ENCODE results near the gene DAB1.

Gene DAB1

DNA sequence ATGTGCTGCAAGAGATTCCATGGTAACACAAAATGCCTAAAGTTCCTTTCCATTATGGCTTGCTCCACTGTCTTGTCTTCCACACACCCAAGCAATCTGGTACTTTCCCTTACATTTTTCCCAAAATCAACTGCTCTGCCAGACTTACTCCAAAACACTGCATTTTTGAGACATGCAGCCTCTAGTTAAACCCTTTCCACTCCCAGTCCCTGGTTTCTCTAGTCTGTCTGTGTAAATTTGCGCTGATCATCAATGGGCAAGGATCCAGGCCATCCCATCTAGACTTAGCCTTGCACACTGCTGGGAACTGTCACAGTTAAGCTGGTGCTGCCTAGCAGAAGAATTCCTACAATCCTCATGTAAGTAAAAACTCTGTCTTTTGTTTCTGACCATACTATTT, 47.8 kb downstream of the DAB1 start:
- no peaks in the 10 kb centered on the region for H3K4me1 ChIP-seq (ENCODE audit: insufficient read depth, low read length, severe bottlenecking)

GRCh38 chr1:57369889-57370288, 54.0 kb downstream of the DAB1 start:
- Histone ChIP-seq H3K27me3 (ENCODE audit: insufficient read depth, low read length) (no peaks in the 10 kb centered on the region), H3K4me2 (ENCODE audit: low read length) (no peak overlapping the region), H4K20me1 (ENCODE audit: insufficient read depth, low read length) (no peaks in the 10 kb centered on the region), H3K9me3 (ENCODE audit: low read length) (no peaks in the 10 kb centered on the region), H3K9me2 (ENCODE audit: low read depth, low read length) (no peaks in the 10 kb centered on the region), H3K79me2 (ENCODE audit: insufficient read depth, low read length) (no peaks in the 10 kb centered on the region), H3K4me1 (ENCODE audit: insufficient read depth, low read length, severe bottlenecking) (no peaks in the 10 kb centered on the region), H3K9ac (ENCODE audit: low read length) (no peak overlapping the region), H3F3A (ENCODE audit: insufficient read depth, low read length) (no peaks in the 10 kb centered on the region), H3K36me3 (ENCODE audit: insufficient read depth, low read length) (no peaks in the 10 kb centered on the region), H3K4me3 (ENCODE audit: low read depth, low read length, poor library complexity, severe bottlenecking) (no peak overlapping the region), H3K27ac (ENCODE audit: low read depth, low read length, poor library complexity, severe bottlenecking) (no peak overlapping the region), H2AFZ (ENCODE audit: low read length) (no peak overlapping the region)
- TF ChIP-seq, protein P1, sequence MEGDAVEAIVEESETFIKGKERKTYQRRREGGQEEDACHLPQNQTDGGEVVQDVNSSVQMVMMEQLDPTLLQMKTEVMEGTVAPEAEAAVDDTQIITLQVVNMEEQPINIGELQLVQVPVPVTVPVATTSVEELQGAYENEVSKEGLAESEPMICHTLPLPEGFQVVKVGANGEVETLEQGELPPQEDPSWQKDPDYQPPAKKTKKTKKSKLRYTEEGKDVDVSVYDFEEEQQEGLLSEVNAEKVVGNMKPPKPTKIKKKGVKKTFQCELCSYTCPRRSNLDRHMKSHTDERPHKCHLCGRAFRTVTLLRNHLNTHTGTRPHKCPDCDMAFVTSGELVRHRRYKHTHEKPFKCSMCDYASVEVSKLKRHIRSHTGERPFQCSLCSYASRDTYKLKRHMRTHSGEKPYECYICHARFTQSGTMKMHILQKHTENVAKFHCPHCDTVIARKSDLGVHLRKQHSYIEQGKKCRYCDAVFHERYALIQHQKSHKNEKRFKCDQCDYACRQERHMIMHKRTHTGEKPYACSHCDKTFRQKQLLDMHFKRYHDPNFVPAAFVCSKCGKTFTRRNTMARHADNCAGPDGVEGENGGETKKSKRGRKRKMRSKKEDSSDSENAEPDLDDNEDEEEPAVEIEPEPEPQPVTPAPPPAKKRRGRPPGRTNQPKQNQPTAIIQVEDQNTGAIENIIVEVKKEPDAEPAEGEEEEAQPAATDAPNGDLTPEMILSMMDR (IDR thresholded peaks at IDR 0.05; ENCODE audit: low read length): no peak
- TF ChIP-seq EZH2 (IDR thresholded peaks at IDR 0.05; ENCODE audit: borderline replicate concordance, low read length): no peak

More for the DNA sequence above, 47.8 kb downstream of the DAB1 start:
- Histone ChIP-seq H3K4me2 (ENCODE audit: low read length) (no peak overlapping the region), H4K20me1 (ENCODE audit: insufficient read depth, low read length) (no peaks in the 10 kb centered on the region), H3K9me2 (ENCODE audit: low read depth, low read length) (no peaks in the 10 kb centered on the region), H3K4me3 (ENCODE audit: low read depth, low read length, poor library complexity, severe bottlenecking) (no peak overlapping the region), H3K9ac (ENCODE audit: low read length) (no peak overlapping the region), H3K27ac (ENCODE audit: low read depth, low read length, poor library complexity, severe bottlenecking) (no peak overlapping the region), H3K36me3 (ENCODE audit: insufficient read depth, low read length) (no peaks in the 10 kb centered on the region), H3K79me2 (ENCODE audit: insufficient read depth, low read length) (no peaks in the 10 kb centered on the region), H2AFZ (ENCODE audit: low read length) (no peak overlapping the region), H3F3A (ENCODE audit: insufficient read depth, low read length) (no peaks in the 10 kb centered on the region), H3K27me3 (ENCODE audit: insufficient read depth, low read length) (no peaks in the 10 kb centered on the region), H3K9me3 (ENCODE audit: low read length) (no peaks in the 10 kb centered on the region)
- TF ChIP-seq, protein P1 (IDR thresholded peaks at IDR 0.05; ENCODE audit: low read length): no peak
- no peak for TF ChIP-seq EZH2 (IDR thresholded peaks at IDR 0.05; ENCODE audit: borderline replicate concordance, low read length)

GRCh38 chr1:57367945-57368344, 55.9 kb downstream of the DAB1 start:
- H3F3A ChIP-seq (ENCODE audit: insufficient read depth, low read length): no peaks in the 10 kb centered on the region
- no peaks in the 10 kb centered on the region for H3K4me1 ChIP-seq (ENCODE audit: insufficient read depth, low read length, severe bottlenecking)
- H4K20me1 ChIP-seq (ENCODE audit: insufficient read depth, low read length): no peaks in the 10 kb centered on the region
- H3K27ac ChIP-seq (ENCODE audit: low read depth, low read length, poor library complexity, severe bottlenecking): no peak overlapping the region
- H2AFZ ChIP-seq (ENCODE audit: low read length): no peak overlapping the region
- no peak overlapping the region for H3K4me3 ChIP-seq (ENCODE audit: low read depth, low read length, poor library complexity, severe bottlenecking)
- no peaks in the 10 kb centered on the region for H3K27me3 ChIP-seq (ENCODE audit: insufficient read depth, low read length)
- no peaks in the 10 kb centered on the region for H3K9me3 ChIP-seq (ENCODE audit: low read length)
- H3K79me2 ChIP-seq (ENCODE audit: insufficient read depth, low read length): no peaks in the 10 kb centered on the region
- H3K36me3 ChIP-seq (ENCODE audit: insufficient read depth, low read length): no peaks in the 10 kb centered on the region
- no peak for TF ChIP-seq EZH2 (IDR thresholded peaks at IDR 0.05; ENCODE audit: borderline replicate concordance, low read length)
- TF ChIP-seq, protein P1 (IDR thresholded peaks at IDR 0.05; ENCODE audit: low read length): no peak
- no peaks in the 10 kb centered on the region for H3K9me2 ChIP-seq (ENCODE audit: low read depth, low read length)
- no peak overlapping the region for H3K4me2 ChIP-seq (ENCODE audit: low read length)
- no peak overlapping the region for H3K9ac ChIP-seq (ENCODE audit: low read length)

All from OCI-LY1 (cell line).